ENCODE results near the gene ZIC1. TPM values are rescaled to one million over a fixed set of nuclear protein-coding genes. Genes with fewer than 3 reads are reported as not detected.

The ZIC1 gene
- total RNA-seq, 4 donors from 2014 or later, result 3.9 TPM; not detected in 3

DNA sequence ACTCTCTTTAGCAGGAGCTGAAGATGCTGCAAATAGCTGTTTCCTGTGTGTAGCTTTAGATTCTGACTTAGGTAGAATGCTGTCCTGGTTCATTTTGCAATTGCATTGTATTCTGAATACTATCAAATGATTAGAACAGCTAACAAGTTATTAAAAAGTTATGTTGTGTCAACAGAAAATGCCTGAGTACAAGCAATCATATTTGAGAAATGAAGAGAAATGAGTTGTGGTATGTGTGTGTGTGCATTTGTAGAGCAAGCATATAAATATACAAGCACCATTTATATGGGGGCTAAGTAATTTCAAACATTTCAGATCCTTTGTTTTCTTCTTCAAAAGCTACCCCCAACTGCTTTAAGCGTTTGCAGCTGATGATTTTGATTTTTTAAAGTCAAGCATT is 7.8 kb downstream of the ZIC1 start:
- no peaks in the 10 kb centered on the region for H3K36me3 ChIP-seq
- peaks cover 37% of the 10 kb centered on the region for H3K4me1 ChIP-seq
- 50% methylated on average over 1 of the region's 1 CpG for WGBS
- no peak overlapping the region for H3K27ac ChIP-seq
- no peak overlapping the region for H3K4me3 ChIP-seq
- DNase-seq (ENCODE audit: low spot score in 2 of 2), result no peak
- TF ChIP-seq EP300 (IDR thresholded peaks at IDR 0.05) (no peak), POLR2AphosphoS5 (IDR thresholded peaks at IDR 0.05) (no peak), CTCF (IDR thresholded peaks at IDR 0.05) (no peak), POLR2A (IDR thresholded peaks at IDR 0.05) (no peak)
- peaks cover 100% of the 10 kb centered on the region for H3K27me3 ChIP-seq
- no peaks in the 10 kb centered on the region for H3K9me3 ChIP-seq

- peaks cover 100% of the 10 kb centered on the region for H3K27me3 ChIP-seq
- H3K27ac ChIP-seq, result no peak overlapping the region
- H3K36me3 ChIP-seq, result no peaks in the 10 kb centered on the region
- peaks cover 33% of the 10 kb centered on the region for H3K4me1 ChIP-seq
- WGBS, result 63% methylated on average over 7 of the region's 7 CpGs
- no peaks in the 10 kb centered on the region for H3K9me3 ChIP-seq
- DNase-seq (ENCODE audit: low spot score in 2 of 2), result no peak
- H3K4me3 ChIP-seq, result no peak overlapping the region
- TF ChIP-seq CTCF (IDR thresholded peaks at IDR 0.05), result no peak
- TF ChIP-seq POLR2AphosphoS5 (IDR thresholded peaks at IDR 0.05), result no peak
Observed at GRCh38 chr3:147417551-147418295, 8.6 kb downstream of the ZIC1 start.

DNA sequence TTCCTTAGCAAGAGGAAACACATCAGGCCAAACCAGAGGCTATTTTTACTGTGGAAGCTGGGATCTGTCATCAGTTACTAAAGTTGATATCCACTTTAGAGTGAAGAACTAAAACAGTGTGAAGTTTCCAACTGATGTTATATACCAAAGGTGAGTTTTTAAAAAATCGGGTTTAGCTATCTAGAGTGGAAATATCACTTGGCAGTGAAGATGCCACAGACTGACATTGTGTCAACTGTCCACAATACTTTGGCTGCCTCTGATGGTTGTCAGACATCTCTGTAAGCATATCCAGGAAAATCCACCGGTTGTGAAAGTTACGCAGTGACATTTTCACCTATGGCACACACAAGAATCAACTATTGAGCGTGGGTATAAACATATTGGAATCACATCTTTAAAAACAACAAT is 9.2 kb downstream of the ZIC1 start:
- no peak overlapping the region for H3K4me3 ChIP-seq
- TF ChIP-seq POLR2AphosphoS5 (IDR thresholded peaks at IDR 0.05) (no peak), EP300 (IDR thresholded peaks at IDR 0.05) (no peak), CTCF (IDR thresholded peaks at IDR 0.05) (no peak), POLR2A (IDR thresholded peaks at IDR 0.05) (no peak)
- whole genome bisulfite sequencing, result 43% methylated on average over 4 of the region's 4 CpGs
- H3K36me3 ChIP-seq, result no peaks in the 10 kb centered on the region
- no peak for DNase-seq (ENCODE audit: low spot score in 2 of 2)
- peaks cover 100% of the 10 kb centered on the region for H3K27me3 ChIP-seq
- H3K9me3 ChIP-seq, result no peaks in the 10 kb centered on the region
- H3K4me1 ChIP-seq, result peaks cover 30% of the 10 kb centered on the region
- H3K27ac ChIP-seq, result no peak overlapping the region

GRCh38 chr3:147418808-147419701 is 9.9 kb downstream of the ZIC1 start:
- Histone ChIP-seq H3K9me3 (no peaks in the 10 kb centered on the region), H3K4me3 (peak overlapping the region; percentile 35), H3K36me3 (no peaks in the 10 kb centered on the region), H3K27me3 (peaks cover 100% of the 10 kb centered on the region), H3K4me1 (peaks cover 25% of the 10 kb centered on the region), H3K27ac (no peak overlapping the region)
- DNase-seq (ENCODE audit: low spot score in 2 of 2), result no peak
- no peak for TF ChIP-seq EP300 (IDR thresholded peaks at IDR 0.05)
- no peak for TF ChIP-seq POLR2AphosphoS5 (IDR thresholded peaks at IDR 0.05)
- no peak for TF ChIP-seq CTCF (IDR thresholded peaks at IDR 0.05)
- WGBS, result 12% methylated on average over 36 of the region's 54 CpGs

DNA sequence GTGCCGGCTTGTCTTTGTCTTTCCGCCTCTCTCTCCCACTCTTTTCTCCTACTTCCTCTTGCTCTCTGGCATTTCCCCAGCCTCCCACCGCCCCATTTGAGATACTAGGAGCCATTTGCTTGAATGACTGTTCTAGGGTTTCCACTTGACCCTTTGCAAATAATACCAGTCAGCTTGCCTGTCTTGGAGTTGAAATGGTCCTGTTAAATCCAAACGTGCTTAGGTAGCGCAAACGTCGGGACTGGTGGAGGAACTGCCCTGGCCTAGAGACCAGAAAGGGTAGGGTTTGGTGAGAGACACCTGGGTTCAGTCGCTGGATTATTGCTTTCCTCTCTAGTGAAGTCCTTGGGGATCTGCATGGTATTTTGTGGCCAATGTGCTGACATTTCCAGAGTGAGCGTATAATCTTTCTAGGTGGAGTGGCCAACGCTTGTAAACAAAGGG is 10.6 kb downstream of the ZIC1 start:
- DNase-seq (ENCODE audit: low spot score in 2 of 2), result no peak
- WGBS, result 60% methylated on average over 9 of the region's 10 CpGs
- TF ChIP-seq POLR2A (IDR thresholded peaks at IDR 0.05) (no peak), EP300 (IDR thresholded peaks at IDR 0.05) (no peak), POLR2AphosphoS5 (IDR thresholded peaks at IDR 0.05) (no peak), CTCF (IDR thresholded peaks at IDR 0.05) (no peak)
- Histone ChIP-seq H3K27ac (no peak overlapping the region), H3K36me3 (no peaks in the 10 kb centered on the region), H3K27me3 (peaks cover 100% of the 10 kb centered on the region), H3K9me3 (no peaks in the 10 kb centered on the region), H3K4me1 (peaks cover 25% of the 10 kb centered on the region), H3K4me3 (no peak overlapping the region)

Data from suprapubic skin (tissue), 4 donors.